Fibroblast of skin of left quadriceps (primary cell): ENCODE data around the gene MYL9.
A peak's percentile ranks its signal among the peaks of the same experiment; 100 is the strongest.
"Not testable (repeated sequence)": the region's sequence is repeated elsewhere in the genome, so short reads cannot be mapped to it uniquely, and the experiment has no call there.

Experiments used
- DNase-seq, 2 experiments: peaks; one replicate each; pipeline ENCODE4 v3.0.0-alpha.2; 2013; ENCODE audit warnings: low read depth in 2 of 2

MYL9 gene

DNA sequence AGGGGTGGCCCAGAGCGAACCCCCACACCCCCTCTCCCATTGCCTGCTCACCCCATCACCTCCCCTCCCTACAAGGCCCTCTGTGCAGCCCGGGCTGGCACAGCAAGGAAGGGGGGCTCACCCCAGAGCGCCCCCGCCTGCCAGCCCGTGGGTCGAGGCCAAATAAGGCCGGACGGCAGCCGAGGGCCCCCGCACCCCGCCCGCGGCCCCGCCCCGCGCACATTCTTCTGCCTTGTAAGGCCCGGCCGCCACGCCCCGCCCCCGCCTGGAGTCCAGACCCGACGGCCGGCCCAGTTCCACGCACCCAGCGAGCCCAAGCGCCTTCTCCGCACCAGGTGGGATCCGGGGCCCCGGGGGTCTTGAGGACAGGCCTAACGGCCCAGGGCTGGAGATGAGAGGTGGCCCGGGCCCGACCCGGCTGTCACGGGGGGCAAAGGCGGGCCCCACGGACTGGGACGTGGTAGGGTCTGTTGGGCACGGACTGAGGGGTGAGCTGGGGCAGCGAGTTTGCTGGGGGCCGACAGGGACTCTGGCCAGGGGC is at the start of gene MYL9:
MYL9 (plus strand) TSS at position 293 of the 541 bp plus-strand sequence. CDS start 3,366 bp downstream, outside the sequence.
- peak; percentile 67 to 70 for DNase-seq

DNA sequence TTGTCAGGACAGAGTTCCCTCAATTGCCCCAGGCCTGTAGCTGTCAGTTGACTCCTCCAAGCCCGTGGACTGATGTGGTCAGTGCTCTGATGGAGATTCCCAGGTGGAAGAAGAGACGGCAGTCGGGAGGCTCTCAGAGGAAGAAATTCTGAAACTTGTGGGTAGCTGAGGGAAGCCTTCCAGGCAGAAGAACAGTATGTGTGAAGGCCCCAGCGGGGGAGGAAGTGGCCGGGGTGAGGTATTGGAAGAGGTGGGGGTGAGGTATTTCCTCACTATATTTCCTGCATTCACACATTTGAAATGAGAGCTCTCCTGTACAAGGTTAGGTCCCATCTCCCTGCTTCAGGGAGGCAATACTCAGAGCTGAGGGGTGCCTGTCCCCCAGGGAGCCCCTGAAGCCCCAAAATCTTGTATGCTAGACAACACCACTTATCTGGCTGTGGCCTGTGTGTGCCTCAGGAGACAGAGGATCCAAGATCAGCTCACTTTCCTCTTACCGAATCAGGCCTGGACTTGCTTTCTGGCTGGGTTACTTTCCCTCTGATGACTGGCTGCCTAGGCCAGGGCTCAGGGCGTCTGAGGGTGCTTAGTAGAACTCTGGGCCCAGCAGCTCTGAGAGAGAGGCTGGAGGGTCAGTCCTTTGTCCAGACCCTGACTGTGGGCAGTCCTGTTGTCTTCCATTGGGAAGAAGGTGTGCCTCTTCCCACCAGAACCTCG is 49.3 kb upstream of the MYL9 start:
- DNase-seq, result no peak

DNA sequence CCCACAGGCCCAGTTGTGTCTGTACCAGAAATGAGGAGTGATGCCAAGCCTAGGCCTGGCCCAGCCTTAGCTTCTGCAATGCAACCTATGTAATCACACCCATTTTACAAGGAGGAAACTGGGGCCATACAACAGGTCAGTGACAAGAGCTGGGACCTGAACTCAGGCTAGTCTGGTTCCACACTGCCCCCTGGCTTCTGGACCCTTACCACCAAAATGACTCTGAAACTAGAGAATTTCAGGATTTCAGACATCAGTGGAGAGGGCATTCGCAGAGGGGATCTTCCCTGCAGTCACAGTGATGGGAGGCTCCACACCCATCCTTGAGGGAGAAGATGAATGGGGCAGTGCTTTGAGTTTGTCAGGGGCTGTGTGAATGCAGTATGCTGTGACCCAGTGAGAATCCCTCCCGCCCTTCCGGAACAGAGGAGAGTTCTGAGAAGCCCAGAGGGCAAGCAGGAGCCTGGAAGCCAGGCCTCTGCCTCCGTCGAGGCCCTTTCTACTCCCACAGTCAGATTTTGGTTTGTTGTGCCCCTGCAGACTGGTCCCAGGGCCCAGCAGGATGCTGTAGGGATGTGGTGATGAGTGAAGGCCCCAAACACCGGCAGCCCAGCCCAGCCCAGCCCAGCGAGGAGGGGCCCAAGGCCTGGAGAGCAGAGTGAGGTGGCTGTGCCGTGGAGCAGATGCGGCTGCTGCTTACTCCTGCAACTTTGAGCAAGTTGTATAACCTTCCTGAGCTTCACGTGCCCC is 48.1 kb upstream of the MYL9 start:
- DNase-seq, result no peak

GRCh38 chr20:36493801-36494114 is 47.6 kb upstream of the MYL9 start:
- DNase-seq, result no peak

- no peak for DNase-seq
These were observed 44.3 kb upstream of the MYL9 start for GRCh38 chr20:36496707-36497669.

- DNase-seq, result no peak
These were observed 43.5 kb upstream of the MYL9 start for GRCh38 chr20:36497856-36498255.

- DNase-seq, result no peak
These were observed 42.7 kb upstream of the MYL9 start for GRCh38 chr20:36498386-36499179.

DNA sequence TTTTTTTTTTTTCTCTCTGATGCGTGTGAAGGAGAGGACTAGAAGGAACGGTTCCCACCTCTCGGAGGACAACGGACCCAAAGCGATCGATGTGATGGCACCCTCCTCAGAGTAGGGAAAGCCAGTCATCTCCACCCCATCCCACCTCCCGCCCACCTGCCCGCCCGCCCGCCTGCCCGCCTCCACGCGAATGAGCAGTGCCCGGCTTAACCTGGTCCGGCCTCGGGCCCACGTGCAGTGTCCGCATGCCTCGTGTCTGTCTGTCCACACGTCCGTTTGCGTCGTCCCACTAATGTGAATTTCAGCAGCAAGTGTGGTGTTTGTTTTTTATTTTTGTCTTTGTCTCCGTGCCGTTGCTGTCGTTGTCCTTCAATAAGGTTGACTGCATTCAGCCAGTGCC is 42.1 kb upstream of the MYL9 start:
- no peak for DNase-seq

DNA sequence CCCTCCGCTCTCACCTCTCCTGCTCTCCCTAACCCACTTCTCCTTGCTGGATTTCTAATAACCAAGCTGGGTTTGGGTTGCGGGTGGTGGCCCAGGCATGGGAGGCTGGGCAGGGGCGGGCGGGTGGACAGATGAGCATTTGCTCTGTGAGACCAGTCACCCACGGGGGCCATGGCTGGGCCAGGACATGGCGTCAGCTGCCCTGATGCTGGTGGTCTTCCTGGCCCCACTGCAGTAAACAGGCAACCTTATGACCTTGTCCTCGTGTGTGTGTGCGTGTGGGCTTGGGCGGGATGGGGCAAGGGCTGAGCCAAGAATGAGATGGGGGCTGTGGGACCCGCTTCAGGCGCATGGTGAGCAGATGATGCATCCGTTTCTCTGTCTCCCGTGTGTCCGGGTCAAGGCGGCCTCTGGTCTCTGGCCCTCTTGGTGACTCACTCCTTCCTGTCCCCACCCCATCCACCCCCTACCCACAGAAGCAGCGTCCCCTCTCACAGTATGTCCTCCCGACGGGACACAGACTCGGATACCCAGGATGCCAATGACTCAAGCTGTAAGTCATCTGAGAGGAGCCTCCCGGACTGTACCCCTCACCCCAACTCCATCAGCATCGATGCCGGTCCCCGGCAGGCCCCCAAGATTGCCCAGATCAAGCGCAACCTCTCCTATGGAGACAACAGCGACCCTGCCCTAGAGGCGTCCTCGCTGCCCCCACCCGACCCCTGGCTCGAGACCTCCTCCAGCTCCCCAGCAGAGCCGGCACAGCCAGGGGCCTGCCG is 41.4 kb upstream of the MYL9 start:
- no peak for DNase-seq

DNA sequence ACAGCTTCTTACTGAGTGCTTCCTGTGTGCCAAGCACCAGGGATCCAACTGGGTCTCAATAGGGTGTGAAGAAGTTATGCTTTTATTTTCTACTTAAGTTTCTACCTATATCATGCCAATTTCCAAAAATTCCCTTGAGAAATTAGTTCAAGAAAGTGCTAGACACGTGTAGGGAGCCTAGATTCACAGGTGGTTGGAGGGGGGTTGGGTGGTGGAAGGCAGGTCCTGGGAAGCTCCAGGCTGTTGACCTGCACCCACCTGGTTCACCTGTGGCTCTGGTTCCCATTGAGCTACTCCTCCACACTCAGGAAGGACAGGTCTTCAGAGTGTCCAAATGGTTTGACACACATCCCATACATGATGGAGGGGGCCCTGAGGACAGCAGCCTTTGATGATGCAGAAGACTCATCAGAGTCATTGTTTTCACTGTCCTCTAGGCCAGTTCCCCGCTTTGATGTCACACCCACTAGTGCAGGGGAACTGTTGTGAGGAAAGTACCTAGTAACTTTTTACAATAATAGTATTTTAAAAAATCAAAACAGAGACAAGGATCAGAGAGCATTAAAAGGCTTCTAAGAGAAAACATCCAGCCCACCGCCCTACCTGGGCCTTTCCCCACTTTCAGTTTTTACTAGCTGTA is 39.8 kb upstream of the MYL9 start:
- DNase-seq, result no peak

DNA sequence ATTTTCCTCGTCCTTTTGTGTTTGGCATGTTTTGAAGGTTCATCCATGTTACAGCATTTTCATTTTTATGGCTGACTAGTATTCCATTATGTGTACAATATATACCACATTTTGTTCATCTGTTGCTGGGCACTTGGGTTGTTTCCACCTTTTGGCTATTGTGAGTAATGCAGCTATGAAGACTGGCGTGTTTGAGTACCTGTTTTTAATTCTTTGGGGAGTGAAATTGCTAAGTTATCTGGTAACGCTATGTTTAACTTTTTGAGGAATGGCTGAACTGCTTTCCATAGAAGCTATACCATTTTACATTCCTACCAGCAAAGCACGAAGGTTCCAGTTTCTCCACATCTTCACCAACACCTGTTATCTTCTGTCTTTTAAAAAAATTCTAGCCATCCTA is 37.0 kb upstream of the MYL9 start:
- DNase-seq, result no peak

DNA sequence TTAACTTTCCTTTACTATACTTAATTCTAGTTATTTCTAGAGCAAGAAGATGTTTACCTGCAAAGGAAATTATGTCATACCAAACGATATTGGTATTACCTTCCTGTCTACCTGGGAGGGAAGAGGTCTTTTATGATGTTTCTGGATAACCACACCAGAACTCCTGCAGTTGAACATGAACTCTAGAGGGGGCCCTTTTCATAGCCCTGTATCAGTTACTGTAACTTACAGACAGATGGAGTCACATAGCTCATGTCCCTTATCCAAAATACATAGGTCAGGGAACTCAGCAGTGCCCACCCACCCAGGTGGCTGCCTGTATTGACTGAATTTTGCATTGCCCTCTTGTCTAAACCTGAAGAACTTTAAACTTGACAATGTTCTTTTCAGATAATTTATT is 35.1 kb upstream of the MYL9 start:
- DNase-seq, result no peak

DNA sequence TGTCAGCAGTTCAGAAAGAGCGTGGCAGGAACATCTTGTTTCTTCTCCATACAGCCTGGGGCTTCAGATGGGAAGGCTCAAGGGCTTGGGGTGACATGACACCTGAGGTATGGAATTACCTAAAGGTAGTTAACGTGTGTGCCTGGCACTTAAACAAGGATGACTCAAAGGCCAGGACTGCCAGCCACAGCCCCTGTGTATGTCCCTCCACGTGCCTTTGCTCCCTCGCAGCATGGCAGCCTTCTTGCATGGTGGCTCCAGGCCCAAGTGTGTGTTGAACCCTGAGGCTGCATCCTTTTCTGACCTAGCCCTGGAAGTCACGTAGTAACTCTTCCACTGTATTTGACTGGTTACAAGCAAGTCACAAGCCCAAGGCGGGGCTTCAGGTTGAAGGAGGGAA is 33.6 kb upstream of the MYL9 start:
- no peak for DNase-seq

- no peak for DNase-seq
These were observed 22.2 kb upstream of the MYL9 start for GRCh38 chr20:36519012-36519719.

DNA sequence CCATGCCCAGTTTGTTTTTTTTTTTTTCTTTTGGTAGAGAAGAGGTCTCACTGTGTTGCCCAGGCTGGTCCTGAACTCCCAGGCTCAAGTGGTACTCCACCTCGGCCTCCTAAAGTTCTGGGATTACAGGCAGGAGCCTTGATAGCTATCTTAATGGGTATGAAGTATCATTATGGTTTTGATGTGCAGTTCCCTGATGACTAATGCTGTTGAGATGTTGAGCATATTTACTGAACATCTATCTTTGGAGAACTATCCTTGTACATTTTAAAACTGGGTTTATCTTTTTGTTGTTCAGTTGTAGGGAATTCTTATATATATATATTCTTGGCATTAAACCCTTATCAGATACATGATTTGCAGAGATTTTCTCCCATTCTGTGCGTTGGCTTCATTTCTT is 21.4 kb upstream of the MYL9 start:
- DNase-seq, result no peak

- DNase-seq, result no peak
These were observed 19.8 kb upstream of the MYL9 start for GRCh38 chr20:36521526-36521925.

- not testable (repeated sequence) for DNase-seq
These were observed 18.9 kb upstream of the MYL9 start for GRCh38 chr20:36522412-36522811.

- no peak for DNase-seq
These were observed 18.0 kb upstream of the MYL9 start for GRCh38 chr20:36523341-36523740.

GRCh38 chr20:36525620-36526365 is 15.5 kb upstream of the MYL9 start:
- DNase-seq, result no peak
